ENCODE measurements around the gene EPM2A.

EPM2A gene

DNA sequence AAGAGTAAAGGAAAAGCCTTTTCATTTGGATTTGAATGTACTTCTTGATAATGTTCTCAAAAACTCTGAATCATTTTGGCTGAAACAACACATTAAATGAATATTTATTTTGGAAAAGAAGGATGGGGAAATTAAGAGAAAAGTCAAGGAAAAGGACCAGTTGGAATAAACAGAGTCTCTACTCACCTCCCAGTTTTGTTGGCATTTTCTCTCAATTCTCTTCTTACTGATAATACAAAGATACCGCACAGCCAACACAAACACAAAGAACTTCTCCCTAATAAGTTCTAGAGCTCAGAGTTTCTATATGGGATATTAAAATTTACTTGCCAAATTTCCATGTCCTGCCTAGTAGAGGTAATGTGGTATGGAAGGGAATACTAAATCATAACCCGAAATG lies 13.1 kb downstream of the EPM2A start:
- H3K27ac ChIP-seq (ENCODE audit: low read depth, low read length) = no peak overlapping the region
- H3K9me3 ChIP-seq (ENCODE audit: control insufficient read depth, insufficient read depth, low read length) = no peaks in the 10 kb centered on the region
- peaks cover 26% of the 10 kb centered on the region for H3K36me3 ChIP-seq (ENCODE audit: control insufficient read depth, low read length)
- no peak overlapping the region for H3K4me3 ChIP-seq (ENCODE audit: low read length)
- no peak overlapping the region for H3K4me2 ChIP-seq (ENCODE audit: low read length)
- no peaks in the 10 kb centered on the region for H4K20me1 ChIP-seq (ENCODE audit: control insufficient read depth, insufficient read depth, low read depth, low read length)
- TF ChIP-seq, protein P1, sequence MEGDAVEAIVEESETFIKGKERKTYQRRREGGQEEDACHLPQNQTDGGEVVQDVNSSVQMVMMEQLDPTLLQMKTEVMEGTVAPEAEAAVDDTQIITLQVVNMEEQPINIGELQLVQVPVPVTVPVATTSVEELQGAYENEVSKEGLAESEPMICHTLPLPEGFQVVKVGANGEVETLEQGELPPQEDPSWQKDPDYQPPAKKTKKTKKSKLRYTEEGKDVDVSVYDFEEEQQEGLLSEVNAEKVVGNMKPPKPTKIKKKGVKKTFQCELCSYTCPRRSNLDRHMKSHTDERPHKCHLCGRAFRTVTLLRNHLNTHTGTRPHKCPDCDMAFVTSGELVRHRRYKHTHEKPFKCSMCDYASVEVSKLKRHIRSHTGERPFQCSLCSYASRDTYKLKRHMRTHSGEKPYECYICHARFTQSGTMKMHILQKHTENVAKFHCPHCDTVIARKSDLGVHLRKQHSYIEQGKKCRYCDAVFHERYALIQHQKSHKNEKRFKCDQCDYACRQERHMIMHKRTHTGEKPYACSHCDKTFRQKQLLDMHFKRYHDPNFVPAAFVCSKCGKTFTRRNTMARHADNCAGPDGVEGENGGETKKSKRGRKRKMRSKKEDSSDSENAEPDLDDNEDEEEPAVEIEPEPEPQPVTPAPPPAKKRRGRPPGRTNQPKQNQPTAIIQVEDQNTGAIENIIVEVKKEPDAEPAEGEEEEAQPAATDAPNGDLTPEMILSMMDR (IDR thresholded peaks at IDR 0.05; ENCODE audit: low read depth, low read length, poor library complexity, severe bottlenecking) = no peak
- no peak for TF ChIP-seq EZH2phosphoT487 (IDR thresholded peaks at IDR 0.05; ENCODE audit: borderline replicate concordance, low read length)
- H3K79me2 ChIP-seq (ENCODE audit: control insufficient read depth, low read length) = peaks cover 55% of the 10 kb centered on the region
- H3K4me1 ChIP-seq (ENCODE audit: control insufficient read depth, low read length) = 0 out of 2 replicates have a peak, but pooled peaks cover 4% of the 10 kb centered on the region
- H3F3A ChIP-seq (ENCODE audit: control insufficient read depth, insufficient read depth) = no peaks in the 10 kb centered on the region
- no peaks in the 10 kb centered on the region for H3K27me3 ChIP-seq (ENCODE audit: control insufficient read depth, low read length)
- no peaks in the 10 kb centered on the region for H3K9me2 ChIP-seq (replicated peaks; ENCODE audit: control insufficient read depth, low read length)

DNA sequence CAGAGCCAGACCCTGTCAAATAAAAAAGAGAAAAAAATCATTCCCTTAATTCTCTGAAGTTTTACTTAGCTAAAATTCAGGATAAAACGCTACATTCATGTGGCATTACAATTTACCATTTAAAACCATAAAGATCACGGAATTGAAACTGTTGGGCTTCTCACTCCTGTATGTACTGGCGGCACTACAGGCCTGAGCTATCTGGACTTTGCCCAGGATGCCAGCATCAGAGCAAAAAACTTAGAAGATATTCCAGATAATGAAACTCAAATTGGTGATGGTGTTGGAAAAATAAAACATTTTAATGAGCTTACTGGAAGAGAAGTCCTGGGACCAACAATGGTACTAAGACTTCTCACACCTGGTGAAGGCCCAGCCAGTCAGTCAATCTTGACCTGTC lies 14.2 kb downstream of the EPM2A start:
- Histone ChIP-seq H3K79me2 (ENCODE audit: control insufficient read depth, low read length) (peaks cover 53% of the 10 kb centered on the region), H3F3A (ENCODE audit: control insufficient read depth, insufficient read depth) (no peaks in the 10 kb centered on the region), H3K9me2 (replicated peaks; ENCODE audit: control insufficient read depth, low read length) (no peaks in the 10 kb centered on the region), H3K9me3 (ENCODE audit: control insufficient read depth, insufficient read depth, low read length) (no peaks in the 10 kb centered on the region), H3K4me1 (ENCODE audit: control insufficient read depth, low read length) (0 out of 2 replicates have a peak, but pooled peaks cover 4% of the 10 kb centered on the region), H3K36me3 (ENCODE audit: control insufficient read depth, low read length) (peaks cover 31% of the 10 kb centered on the region), H4K20me1 (ENCODE audit: control insufficient read depth, insufficient read depth, low read depth, low read length) (no peaks in the 10 kb centered on the region), H3K27me3 (ENCODE audit: control insufficient read depth, low read length) (no peaks in the 10 kb centered on the region), H3K27ac (ENCODE audit: low read depth, low read length) (no peak overlapping the region), H3K4me3 (ENCODE audit: low read length) (no peak overlapping the region), H3K4me2 (ENCODE audit: low read length) (no peak overlapping the region)
- TF ChIP-seq EZH2phosphoT487 (IDR thresholded peaks at IDR 0.05; ENCODE audit: borderline replicate concordance, low read length) = no peak
- TF ChIP-seq, protein P1 (IDR thresholded peaks at IDR 0.05; ENCODE audit: low read depth, low read length, poor library complexity, severe bottlenecking) = no peak

DNA sequence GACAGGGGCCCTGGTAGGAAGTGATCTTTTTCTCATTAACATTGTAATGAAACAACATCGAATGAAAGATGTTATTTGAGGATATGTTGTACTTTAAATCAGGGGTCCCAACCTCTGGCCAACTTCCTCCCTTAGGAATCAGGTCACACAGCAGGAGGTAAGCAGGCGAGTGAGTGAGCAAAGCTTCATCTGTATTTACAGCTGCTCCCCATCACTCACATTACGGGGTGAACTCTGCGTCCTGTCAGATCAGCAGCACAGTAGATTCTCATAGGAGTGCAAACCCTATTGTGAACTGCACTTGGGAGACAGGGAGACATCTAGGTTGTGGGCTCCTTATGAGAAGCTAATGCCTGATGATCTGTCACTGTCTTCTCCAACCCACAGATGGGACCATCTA lies 19.9 kb downstream of the EPM2A start:
- Histone ChIP-seq H3K4me1 (ENCODE audit: control insufficient read depth, low read length) (no peaks in the 10 kb centered on the region), H3K9me3 (ENCODE audit: control insufficient read depth, insufficient read depth, low read length) (peaks cover 7% of the 10 kb centered on the region; the same call in 1 of the 2 replicates), H3K27ac (ENCODE audit: low read depth, low read length) (no peak overlapping the region), H3K79me2 (ENCODE audit: control insufficient read depth, low read length) (peaks cover 10% of the 10 kb centered on the region), H3K36me3 (ENCODE audit: control insufficient read depth, low read length) (peaks cover 41% of the 10 kb centered on the region), H3K9me2 (replicated peaks; ENCODE audit: control insufficient read depth, low read length) (no peaks in the 10 kb centered on the region), H4K20me1 (ENCODE audit: control insufficient read depth, insufficient read depth, low read depth, low read length) (no peaks in the 10 kb centered on the region), H3K27me3 (ENCODE audit: control insufficient read depth, low read length) (no peaks in the 10 kb centered on the region), H3K4me3 (ENCODE audit: low read length) (no peak overlapping the region), H3K4me2 (ENCODE audit: low read length) (no peak overlapping the region), H3F3A (ENCODE audit: control insufficient read depth, insufficient read depth) (no peaks in the 10 kb centered on the region)
- no peak for TF ChIP-seq EZH2phosphoT487 (IDR thresholded peaks at IDR 0.05; ENCODE audit: borderline replicate concordance, low read length)
- TF ChIP-seq, protein P1 (IDR thresholded peaks at IDR 0.05; ENCODE audit: low read depth, low read length, poor library complexity, severe bottlenecking) = no peak

All from DOHH2 (cell line).